HFF-Myc (cell line): ENCODE measurements around the gene KRAS.

Experiments
- DNase-seq: peaks from one replicate; pipeline ENCODE4 v3.0.0-alpha.2; 2011; ENCODE audit warnings: low read depth; ENCODE audit errors: extremely low read depth
- H3K4me3 ChIP-seq: replicated peaks from 2 replicates; pipeline ENCODE4 v1.5.1; 2011; ENCODE audit warnings: low read depth, mild to moderate bottlenecking, control low read depth, low read length
- TF ChIP-seq, protein P1 (sequence below): IDR thresholded peaks from 2 replicates; pipeline ENCODE4 v1.5.1; 2012; ENCODE audit warnings: mild to moderate bottlenecking, low read depth, low read length, control low read depth; ENCODE audit errors: missing control alignments

The KRAS gene

DNA sequence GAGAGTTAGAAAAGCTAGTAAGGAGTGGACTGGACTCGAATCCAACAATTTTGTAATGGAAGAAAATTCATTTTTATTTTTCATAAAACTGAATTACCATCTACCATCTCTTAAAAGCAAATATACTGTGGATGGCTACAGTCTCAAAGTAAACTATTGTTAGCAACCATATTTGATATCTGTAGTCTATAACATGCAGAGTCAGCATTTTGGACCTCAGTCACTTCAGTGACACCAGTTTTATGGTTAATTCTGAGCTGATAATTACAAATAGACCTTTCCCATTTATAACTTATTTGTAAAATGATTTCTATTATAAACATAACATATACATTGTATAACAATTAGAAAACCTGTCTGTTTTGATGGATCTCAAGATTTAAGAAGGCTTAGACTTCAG lies 2.0 kb downstream of the KRAS start:
- DNase-seq = no peak
- TF ChIP-seq, protein P1, sequence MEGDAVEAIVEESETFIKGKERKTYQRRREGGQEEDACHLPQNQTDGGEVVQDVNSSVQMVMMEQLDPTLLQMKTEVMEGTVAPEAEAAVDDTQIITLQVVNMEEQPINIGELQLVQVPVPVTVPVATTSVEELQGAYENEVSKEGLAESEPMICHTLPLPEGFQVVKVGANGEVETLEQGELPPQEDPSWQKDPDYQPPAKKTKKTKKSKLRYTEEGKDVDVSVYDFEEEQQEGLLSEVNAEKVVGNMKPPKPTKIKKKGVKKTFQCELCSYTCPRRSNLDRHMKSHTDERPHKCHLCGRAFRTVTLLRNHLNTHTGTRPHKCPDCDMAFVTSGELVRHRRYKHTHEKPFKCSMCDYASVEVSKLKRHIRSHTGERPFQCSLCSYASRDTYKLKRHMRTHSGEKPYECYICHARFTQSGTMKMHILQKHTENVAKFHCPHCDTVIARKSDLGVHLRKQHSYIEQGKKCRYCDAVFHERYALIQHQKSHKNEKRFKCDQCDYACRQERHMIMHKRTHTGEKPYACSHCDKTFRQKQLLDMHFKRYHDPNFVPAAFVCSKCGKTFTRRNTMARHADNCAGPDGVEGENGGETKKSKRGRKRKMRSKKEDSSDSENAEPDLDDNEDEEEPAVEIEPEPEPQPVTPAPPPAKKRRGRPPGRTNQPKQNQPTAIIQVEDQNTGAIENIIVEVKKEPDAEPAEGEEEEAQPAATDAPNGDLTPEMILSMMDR = no peak
- H3K4me3 ChIP-seq = no peak overlapping the region

DNA sequence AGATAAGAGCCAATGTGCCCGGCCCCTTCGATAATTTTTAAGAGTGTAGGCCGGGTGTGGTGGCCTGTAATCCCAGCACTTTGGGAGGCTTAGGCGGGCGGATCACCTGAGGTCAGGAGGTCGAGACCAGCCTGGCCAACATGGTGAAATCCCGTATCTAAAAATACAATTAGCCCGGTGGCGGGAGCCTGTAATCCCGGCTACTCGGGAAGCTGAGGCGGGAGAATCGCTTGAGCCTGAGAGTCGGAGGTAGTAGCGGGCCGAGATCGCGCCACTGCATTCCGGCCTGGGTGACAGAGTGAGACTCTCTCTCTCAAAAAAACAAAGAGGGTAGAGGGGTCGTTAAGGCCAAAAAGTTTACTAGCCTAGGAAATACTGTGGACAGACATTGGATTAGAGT lies 2.6 kb downstream of the KRAS start:
- H3K4me3 ChIP-seq = no peak overlapping the region
- TF ChIP-seq, protein P1 = no peak
- no peak for DNase-seq

DNA sequence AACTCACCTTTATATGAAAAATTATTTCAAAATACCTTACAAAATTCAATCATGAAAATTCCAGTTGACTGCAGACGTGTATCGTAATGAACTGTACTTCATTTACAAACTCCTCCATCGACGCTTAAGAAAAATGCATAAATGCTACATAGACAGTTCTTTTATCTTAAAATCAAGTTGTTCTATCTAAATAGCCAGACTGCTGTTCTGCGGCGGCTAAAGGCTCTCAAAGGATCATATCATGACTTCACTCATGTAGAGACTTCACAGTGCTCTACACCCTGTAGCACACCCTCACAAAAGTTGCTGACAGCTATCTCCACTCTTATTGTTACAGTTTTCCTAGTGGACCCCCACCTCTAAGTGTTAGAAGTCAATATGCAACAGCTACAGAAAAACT lies 5.2 kb downstream of the KRAS start:
- TF ChIP-seq, protein P1 = no peak
- no peak overlapping the region for H3K4me3 ChIP-seq
- DNase-seq = no peak

DNA sequence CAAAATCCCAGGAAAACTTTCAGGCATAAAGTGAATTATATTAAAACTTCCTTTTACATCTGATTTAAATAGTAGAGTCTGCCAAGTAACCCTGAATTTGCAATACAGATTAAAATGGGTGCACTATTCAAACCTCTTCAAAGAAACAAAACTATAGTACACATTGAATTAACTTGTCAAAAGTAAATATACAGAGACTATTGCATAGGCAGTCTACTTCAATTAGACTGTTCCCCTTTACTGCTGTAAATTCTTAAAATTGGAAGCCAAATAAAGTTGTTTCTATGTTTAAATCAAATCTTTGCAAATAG lies 7.1 kb downstream of the KRAS start:
- H3K4me3 ChIP-seq = no peak overlapping the region
- TF ChIP-seq, protein P1 = no peak
- DNase-seq = no peak

DNA sequence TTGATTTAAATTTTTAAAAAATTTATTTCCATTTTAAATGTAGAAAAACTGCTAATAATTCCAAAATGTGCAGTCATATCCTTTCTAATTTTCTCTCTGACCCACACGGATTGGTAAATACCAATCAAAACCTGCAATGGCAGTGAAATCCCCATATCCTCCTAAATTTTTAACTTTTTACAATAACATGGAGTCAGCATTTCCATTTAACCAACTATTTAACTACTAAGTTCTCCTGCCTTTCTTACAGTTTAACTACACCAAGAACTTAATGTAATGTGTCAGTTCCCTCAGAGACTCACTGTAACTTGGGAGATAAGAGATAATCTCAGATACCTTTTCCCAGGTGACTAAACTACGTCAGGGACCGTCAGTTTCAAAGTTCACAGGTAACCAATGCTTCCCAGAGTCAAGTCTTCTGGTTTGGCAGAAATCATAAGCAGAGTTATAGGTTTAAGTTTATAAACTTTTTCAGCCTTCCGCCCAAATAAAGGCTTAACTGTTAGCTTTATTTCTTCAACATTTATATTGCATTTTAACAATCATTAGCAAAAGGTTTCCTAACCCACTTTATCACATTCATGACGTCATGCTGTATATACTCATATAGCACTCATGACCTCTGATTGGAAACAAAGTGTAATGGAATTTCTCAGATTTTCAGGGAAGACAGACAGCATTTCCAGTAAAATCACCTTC lies 7.6 kb downstream of the KRAS start:
- DNase-seq = no peak
- TF ChIP-seq, protein P1 = no peak
- H3K4me3 ChIP-seq = no peak overlapping the region

DNA sequence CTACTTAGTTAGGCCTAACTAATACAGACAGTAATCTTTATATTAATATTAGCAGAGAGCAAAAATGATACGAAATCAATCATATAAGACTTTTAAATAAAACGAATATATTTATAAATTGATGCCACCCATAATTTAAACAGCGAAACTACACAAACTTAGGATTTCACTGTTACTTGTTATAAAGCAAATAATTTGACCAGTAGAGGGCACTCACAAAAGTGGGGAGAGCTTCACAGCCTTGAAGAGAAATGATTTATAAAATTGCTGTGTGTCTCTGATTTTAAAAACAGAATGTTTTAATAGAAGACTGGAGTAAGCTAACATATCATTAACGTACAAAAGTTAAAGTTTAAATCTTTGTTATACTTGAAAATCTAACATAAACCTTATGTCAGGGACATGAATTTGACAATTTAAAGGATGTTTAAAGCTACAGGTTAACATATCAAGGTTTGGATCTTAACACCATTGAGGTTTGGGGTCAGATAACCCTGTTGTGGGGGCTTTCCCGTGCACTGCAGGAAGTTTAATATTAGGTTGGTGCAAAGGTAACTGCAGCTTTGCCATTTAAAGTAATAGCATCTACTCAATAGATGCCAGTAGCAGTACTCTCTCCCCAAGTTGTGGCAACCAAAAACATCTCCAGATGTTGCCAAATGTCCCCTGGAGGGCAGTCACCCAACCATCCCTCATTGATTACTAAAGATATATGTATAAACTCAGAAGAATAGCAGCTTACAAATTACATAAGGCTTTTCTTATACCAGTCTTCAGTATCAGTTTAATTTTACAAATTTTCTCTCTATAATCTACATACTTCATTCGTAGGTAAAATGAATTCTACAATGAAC lies 9.3 kb downstream of the KRAS start:
- no peak for DNase-seq
- H3K4me3 ChIP-seq = no peak overlapping the region
- TF ChIP-seq, protein P1 = peak; percentile 48
